Neural cell (in vitro differentiated cells): ENCODE measurements around the gene DOCK10. TPM values are rescaled to one million over a fixed set of nuclear protein-coding genes. Genes with fewer than 3 reads are reported as not detected.

ENCODE experiments used
- H2AFZ ChIP-seq: fragments of 200-600, 300-800 bp; sonication (generic), shearing (Covaris generic); 2 replicates; pipeline ENCODE4 v1.6.0; 2014; ENCODE audit warnings: low read depth, mild to moderate bottlenecking, antibody characterized with exemption, low read length, moderate library complexity
- H3F3A ChIP-seq: fragments of 200-600 bp; shearing (Covaris generic); 2 replicates; pipeline ENCODE4 v1.6.1; 2016; ENCODE audit warnings: mild to moderate bottlenecking, moderate library complexity, mixed read lengths, antibody characterized with exemption, low read length; ENCODE audit not compliant: insufficient read depth, poor library complexity, severe bottlenecking
- H3K27ac ChIP-seq: fragments of 200-600, 300-800 bp; sonication (generic), shearing (Covaris generic); 2 replicates; pipeline ENCODE4 v1.5.1; 2014; ENCODE audit warnings: mild to moderate bottlenecking, low read length, moderate library complexity
- H3K27me3 ChIP-seq: fragments of 300-800, 200-600 bp; sonication (generic), shearing (Covaris generic); 2 replicates; pipeline ENCODE4 v1.6.0; 2014; ENCODE audit warnings: mild to moderate bottlenecking, low read depth, low read length, moderate library complexity; ENCODE audit not compliant: insufficient read depth
- H3K36me3 ChIP-seq: fragments of 300-800, 200-600 bp; sonication (generic), shearing (Covaris generic); 2 replicates; pipeline ENCODE4 v1.5.1; 2014; ENCODE audit warnings: mild to moderate bottlenecking, antibody characterized with exemption, low read length, moderate library complexity; ENCODE audit not compliant: insufficient read depth
- H3K4me2 ChIP-seq: fragments of 300-800, 200-600 bp; sonication (generic), shearing (Covaris generic); 2 replicates; pipeline ENCODE4 v1.6.0; 2014; ENCODE audit warnings: mild to moderate bottlenecking, low read length
- H3K4me3 ChIP-seq: fragments of 300-800, 200-600 bp; sonication (generic), shearing (Covaris generic); 2 replicates; pipeline ENCODE4 v1.5.1; 2014; ENCODE audit warnings: mild to moderate bottlenecking, low read length, moderate library complexity
- H3K79me2 ChIP-seq: fragments of 200-600 bp; shearing (Covaris generic); replicated peaks from 2 replicates; pipeline ENCODE4 v1.6.0; 2014; ENCODE audit warnings: mild to moderate bottlenecking, low read length, moderate library complexity; ENCODE audit not compliant: insufficient read depth
- H3K9ac ChIP-seq: fragments of 300-800, 200-600 bp; sonication (generic), shearing (Covaris generic); 2 replicates; pipeline ENCODE4 v1.6.1; 2016; ENCODE audit warnings: mild to moderate bottlenecking, low read length, mixed read lengths
- H3K9me2 ChIP-seq: fragments of 200-600 bp; shearing (Covaris generic); 2 replicates; pipeline ENCODE4 v1.6.1; 2016; ENCODE audit warnings: mild to moderate bottlenecking, low read length, mixed read lengths; ENCODE audit not compliant: insufficient read depth
- H3K9me3 ChIP-seq: fragments of 200-600, 300-800 bp; sonication (generic), shearing (Covaris generic); 2 replicates; pipeline ENCODE4 v1.6.1; 2016; ENCODE audit warnings: mild to moderate bottlenecking, mixed run types, low read length, moderate library complexity, mixed read lengths
- H4K20me1 ChIP-seq: fragments of 200-600 bp; shearing (Covaris generic); 2 replicates; pipeline ENCODE4 v1.6.1; 2016; ENCODE audit warnings: mild to moderate bottlenecking, mixed run types; ENCODE audit not compliant: insufficient read depth
- EP300 ChIP-seq: fragments of 450-650 bp; conservative IDR thresholded peaks from 2 replicates; pipeline ENCODE4 v1.6.1; 2014; ENCODE audit warnings: antibody characterized with exemption, mild to moderate bottlenecking, moderate library complexity; ENCODE audit not compliant: poor library complexity, severe bottlenecking
- EZH2 ChIP-seq: fragments of 200-600, 300-800 bp; shearing (Covaris generic), sonication (generic); IDR thresholded peaks from 2 replicates; pipeline ENCODE4 v1.6.1; 2014; ENCODE audit warnings: antibody characterized with exemption, low read length, borderline replicate concordance, mild to moderate bottlenecking; ENCODE audit not compliant: insufficient read depth, poor library complexity, severe bottlenecking
- MXI1 ChIP-seq: fragments of 450-650 bp; conservative IDR thresholded peaks from 2 replicates; pipeline ENCODE4 v1.6.1; 2014; ENCODE audit warnings: antibody characterized with exemption, mild to moderate bottlenecking; ENCODE audit not compliant: poor library complexity, severe bottlenecking
- POLR2AphosphoS5 ChIP-seq: IDR thresholded peaks from 2 replicates; pipeline ENCODE4 v1.6.1; 2012
- RAD21 ChIP-seq: fragments of 450-650 bp; conservative IDR thresholded peaks from 2 replicates; pipeline ENCODE4 v1.6.1; 2014; ENCODE audit warnings: antibody characterized with exemption, mild to moderate bottlenecking, moderate library complexity
- REST ChIP-seq: IDR thresholded peaks from 2 replicates; pipeline ENCODE4 v1.6.1; 2012; ENCODE audit warnings: borderline replicate concordance
- SMC3 ChIP-seq: fragments of 450-650 bp; conservative IDR thresholded peaks from 2 replicates; pipeline ENCODE4 v1.6.1; 2014; ENCODE audit warnings: antibody characterized with exemption, mild to moderate bottlenecking, moderate library complexity; ENCODE audit not compliant: poor library complexity
- TAF1 ChIP-seq: IDR thresholded peaks from 2 replicates; pipeline ENCODE4 v1.6.1; 2012; ENCODE audit warnings: low read depth
- polyA plus RNA-seq: library from polyadenylated mRNA; depleted of rRNA; stranded (reverse); fragments of >200 nt; gene quantifications from 2 replicates; pipeline ENCODE4 v1.2.3, GENCODE V29; 2014
- TF ChIP-seq, protein P1 (sequence below): fragments of 450-650 bp; IDR thresholded peaks from 2 replicates; pipeline ENCODE4 v1.5.1; 2014; ENCODE audit warnings: antibody characterized with exemption, mild to moderate bottlenecking, moderate library complexity; ENCODE audit not compliant: poor library complexity, severe bottlenecking

The DOCK10 gene
- polyA plus RNA-seq, 1 donor from 2014 or later = 0.37 TPM

DNA sequence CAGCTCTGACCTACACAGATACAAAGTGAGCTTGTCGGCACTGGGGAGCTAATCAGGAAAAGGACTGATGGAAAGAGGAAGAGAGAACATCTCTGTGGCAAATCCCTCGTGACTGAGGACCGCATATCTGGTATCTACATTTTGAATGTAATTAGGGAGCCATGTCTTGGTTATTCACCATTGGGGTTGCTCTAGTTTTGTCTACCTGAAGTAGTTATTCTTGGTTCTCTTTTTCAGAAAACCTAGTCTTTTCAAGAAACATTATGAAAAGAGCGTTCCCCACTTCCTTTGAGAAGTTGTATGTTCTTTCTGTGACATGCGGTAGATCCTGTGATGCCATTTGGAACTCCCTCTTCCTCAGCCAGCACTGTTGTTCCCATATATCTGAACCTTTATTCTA, 104.4 kb downstream of the DOCK10 start:
- H3K4me2 ChIP-seq = no peak overlapping the region
- no peaks in the 10 kb centered on the region for H3K79me2 ChIP-seq
- no peaks in the 10 kb centered on the region for H3K36me3 ChIP-seq
- no peaks in the 10 kb centered on the region for H4K20me1 ChIP-seq
- H3K9me3 ChIP-seq = no peaks in the 10 kb centered on the region
- H3K27ac ChIP-seq = no peak overlapping the region
- no peaks in the 10 kb centered on the region for H3F3A ChIP-seq
- H3K27me3 ChIP-seq = no peaks in the 10 kb centered on the region
- H3K9me2 ChIP-seq = no peaks in the 10 kb centered on the region
- no peak overlapping the region for H3K9ac ChIP-seq
- no peak overlapping the region for H3K4me3 ChIP-seq
- H2AFZ ChIP-seq = no peak overlapping the region
- TF ChIP-seq SMC3 (no peak), MXI1 (no peak), TAF1 (no peak), EP300 (no peak), RAD21 (no peak), POLR2AphosphoS5 (no peak), REST (no peak), EZH2 (no peak)
- TF ChIP-seq, protein P1, sequence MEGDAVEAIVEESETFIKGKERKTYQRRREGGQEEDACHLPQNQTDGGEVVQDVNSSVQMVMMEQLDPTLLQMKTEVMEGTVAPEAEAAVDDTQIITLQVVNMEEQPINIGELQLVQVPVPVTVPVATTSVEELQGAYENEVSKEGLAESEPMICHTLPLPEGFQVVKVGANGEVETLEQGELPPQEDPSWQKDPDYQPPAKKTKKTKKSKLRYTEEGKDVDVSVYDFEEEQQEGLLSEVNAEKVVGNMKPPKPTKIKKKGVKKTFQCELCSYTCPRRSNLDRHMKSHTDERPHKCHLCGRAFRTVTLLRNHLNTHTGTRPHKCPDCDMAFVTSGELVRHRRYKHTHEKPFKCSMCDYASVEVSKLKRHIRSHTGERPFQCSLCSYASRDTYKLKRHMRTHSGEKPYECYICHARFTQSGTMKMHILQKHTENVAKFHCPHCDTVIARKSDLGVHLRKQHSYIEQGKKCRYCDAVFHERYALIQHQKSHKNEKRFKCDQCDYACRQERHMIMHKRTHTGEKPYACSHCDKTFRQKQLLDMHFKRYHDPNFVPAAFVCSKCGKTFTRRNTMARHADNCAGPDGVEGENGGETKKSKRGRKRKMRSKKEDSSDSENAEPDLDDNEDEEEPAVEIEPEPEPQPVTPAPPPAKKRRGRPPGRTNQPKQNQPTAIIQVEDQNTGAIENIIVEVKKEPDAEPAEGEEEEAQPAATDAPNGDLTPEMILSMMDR = no peak

DNA sequence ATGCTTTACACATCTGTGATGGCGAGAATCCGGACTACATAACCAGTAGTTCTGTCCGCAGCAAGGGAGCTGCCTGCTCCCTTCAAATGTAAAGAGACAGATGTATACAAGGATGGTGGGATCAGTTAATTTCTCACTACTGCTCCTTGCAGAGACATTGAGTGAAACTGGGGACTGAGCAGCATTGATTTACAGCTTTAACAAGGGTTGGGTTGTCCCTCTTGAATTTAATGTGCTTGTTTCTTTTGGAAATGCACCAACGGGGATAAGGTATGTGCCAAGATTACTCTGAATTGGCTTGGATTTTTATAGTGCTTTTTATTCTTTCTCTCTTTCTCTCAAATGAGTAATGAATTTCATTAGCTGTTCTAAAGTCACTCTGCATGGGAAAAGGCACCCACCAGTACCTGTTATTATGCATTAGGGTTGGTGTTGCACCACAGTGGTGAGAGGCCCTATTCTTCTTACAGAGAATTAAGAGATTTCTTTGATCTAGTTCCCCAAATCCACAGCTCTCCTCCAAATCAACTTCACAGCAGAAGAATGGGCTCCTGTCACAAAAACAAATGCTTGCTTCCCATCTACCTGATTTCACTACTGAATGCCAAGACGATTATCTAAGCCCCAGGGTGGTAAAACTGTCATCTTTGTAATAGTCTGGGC, 107.6 kb downstream of the DOCK10 start:
- Histone ChIP-seq H3K36me3 (no peaks in the 10 kb centered on the region), H3K9ac (no peak overlapping the region), H3K27ac (no peak overlapping the region), H3F3A (no peaks in the 10 kb centered on the region), H3K4me3 (no peak overlapping the region), H3K9me2 (no peaks in the 10 kb centered on the region), H3K4me2 (no peak overlapping the region), H3K9me3 (no peaks in the 10 kb centered on the region), H4K20me1 (no peaks in the 10 kb centered on the region), H3K27me3 (no peaks in the 10 kb centered on the region), H2AFZ (no peak overlapping the region), H3K79me2 (no peaks in the 10 kb centered on the region)
- TF ChIP-seq RAD21 (no peak), TAF1 (no peak), MXI1 (no peak)

DNA sequence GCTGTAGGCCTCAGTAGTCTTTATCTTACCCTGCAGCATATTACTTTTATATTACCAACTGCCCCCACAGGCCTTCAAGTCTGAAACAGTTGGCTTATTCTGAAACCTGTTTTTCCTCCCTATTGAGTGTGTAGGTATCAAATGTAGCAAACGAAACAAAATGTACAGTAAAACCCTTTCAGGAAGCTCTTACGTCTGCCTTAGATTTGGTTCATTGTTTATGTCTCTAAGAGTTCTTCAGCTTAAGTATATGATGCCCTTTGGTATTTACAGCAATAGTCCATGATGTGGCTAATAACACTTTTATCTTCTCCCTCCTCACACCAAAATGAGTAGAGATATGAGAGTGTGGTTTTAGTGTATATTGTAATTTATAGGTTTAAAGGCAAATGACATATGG, 108.8 kb downstream of the DOCK10 start:
- Histone ChIP-seq H3K4me3 (no peak overlapping the region), H3K9ac (no peak overlapping the region), H3K36me3 (no peaks in the 10 kb centered on the region), H3K79me2 (no peaks in the 10 kb centered on the region), H3K4me2 (no peak overlapping the region), H3K9me2 (no peaks in the 10 kb centered on the region), H4K20me1 (no peaks in the 10 kb centered on the region), H3K27me3 (no peaks in the 10 kb centered on the region), H3K27ac (no peak overlapping the region), H3K9me3 (no peaks in the 10 kb centered on the region), H3F3A (no peaks in the 10 kb centered on the region), H2AFZ (no peak overlapping the region)
- TF ChIP-seq RAD21 (no peak), REST (no peak), SMC3 (no peak), MXI1 (no peak), EZH2 (no peak), EP300 (no peak), POLR2AphosphoS5 (no peak), TAF1 (no peak)
- TF ChIP-seq, protein P1 = no peak
